DOHH2 (cell line): ENCODE data around the gene MED8.

Source experiments
- EZH2phosphoT487 ChIP-seq: fragments of 200-600 bp; sonication (generic); IDR thresholded peaks from 2 replicates; pipeline ENCODE4 v1.6.1; 2017; ENCODE audit warnings: borderline replicate concordance, mild to moderate bottlenecking, antibody characterized with exemption, low read length, moderate library complexity, mixed read lengths
- TF ChIP-seq, protein P1 (sequence below): fragments of 200-600 bp; sonication (generic); IDR thresholded peaks from one replicate; pipeline ENCODE4 v1.5.1; 2014; ENCODE audit warnings: antibody characterized with exemption, mild to moderate bottlenecking, low read depth, low read length; ENCODE audit not compliant: poor library complexity, severe bottlenecking

- TF ChIP-seq, protein P1, sequence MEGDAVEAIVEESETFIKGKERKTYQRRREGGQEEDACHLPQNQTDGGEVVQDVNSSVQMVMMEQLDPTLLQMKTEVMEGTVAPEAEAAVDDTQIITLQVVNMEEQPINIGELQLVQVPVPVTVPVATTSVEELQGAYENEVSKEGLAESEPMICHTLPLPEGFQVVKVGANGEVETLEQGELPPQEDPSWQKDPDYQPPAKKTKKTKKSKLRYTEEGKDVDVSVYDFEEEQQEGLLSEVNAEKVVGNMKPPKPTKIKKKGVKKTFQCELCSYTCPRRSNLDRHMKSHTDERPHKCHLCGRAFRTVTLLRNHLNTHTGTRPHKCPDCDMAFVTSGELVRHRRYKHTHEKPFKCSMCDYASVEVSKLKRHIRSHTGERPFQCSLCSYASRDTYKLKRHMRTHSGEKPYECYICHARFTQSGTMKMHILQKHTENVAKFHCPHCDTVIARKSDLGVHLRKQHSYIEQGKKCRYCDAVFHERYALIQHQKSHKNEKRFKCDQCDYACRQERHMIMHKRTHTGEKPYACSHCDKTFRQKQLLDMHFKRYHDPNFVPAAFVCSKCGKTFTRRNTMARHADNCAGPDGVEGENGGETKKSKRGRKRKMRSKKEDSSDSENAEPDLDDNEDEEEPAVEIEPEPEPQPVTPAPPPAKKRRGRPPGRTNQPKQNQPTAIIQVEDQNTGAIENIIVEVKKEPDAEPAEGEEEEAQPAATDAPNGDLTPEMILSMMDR: no peak
- TF ChIP-seq EZH2phosphoT487: no peak
Observed at GRCh38 chr1:43379476-43379875, 10.1 kb downstream of the MED8 start.
